Adrenal gland (tissue), 5 donors: ENCODE data around the gene TRIM58.

ENCODE experiments used
- POLR2A ChIP-seq, 2 donors: fragments of 450-650 bp; IDR thresholded peaks; one replicate each; pipeline ENCODE4 v1.6.1; 2017; ENCODE audit warnings: antibody characterized with exemption in 2 of 2, mild to moderate bottlenecking in 2 of 2, moderate library complexity in 1 of 2
- TF ChIP-seq, protein P1 (sequence below), 6 experiments: fragments of 450-650 bp in 4 of 6; fragments of 200-600 bp in 2 of 6; sonication (generic) in 1 of 6; IDR thresholded peaks; 1 replicate in 5 of 6; 2 replicates in 1 of 6; pipeline versions ENCODE4 v1.5.1 to v1.8.0; 2016 to 2021; ENCODE audit warnings: antibody characterized with exemption in 6 of 6, mild to moderate bottlenecking in 2 of 6, moderate library complexity in 1 of 6
- donor health status: DM: no; HTN: no; CAD: no.

DNA sequence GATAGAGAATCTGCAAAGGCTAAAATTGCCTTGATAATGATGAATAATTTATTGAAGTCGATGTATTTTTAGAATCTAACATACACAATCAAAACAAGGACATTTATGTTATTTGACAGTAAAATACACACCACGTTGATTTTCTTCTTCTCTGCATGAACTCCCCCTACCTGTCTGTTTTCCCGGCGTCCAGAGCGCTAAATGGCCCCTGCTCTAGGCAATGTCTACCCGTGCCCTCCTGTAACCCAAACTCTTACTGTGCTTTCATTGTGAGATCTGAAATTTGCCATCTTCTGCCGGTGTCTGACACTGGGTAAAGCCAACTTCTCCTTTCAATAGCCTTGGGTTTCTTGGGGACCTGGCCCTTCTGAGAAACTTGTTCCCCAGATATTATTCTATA, 8.6 kb upstream of the TRIM58 start:
- TF ChIP-seq POLR2A (IDR thresholded peaks at IDR 0.05), result no peak
- TF ChIP-seq, protein P1, sequence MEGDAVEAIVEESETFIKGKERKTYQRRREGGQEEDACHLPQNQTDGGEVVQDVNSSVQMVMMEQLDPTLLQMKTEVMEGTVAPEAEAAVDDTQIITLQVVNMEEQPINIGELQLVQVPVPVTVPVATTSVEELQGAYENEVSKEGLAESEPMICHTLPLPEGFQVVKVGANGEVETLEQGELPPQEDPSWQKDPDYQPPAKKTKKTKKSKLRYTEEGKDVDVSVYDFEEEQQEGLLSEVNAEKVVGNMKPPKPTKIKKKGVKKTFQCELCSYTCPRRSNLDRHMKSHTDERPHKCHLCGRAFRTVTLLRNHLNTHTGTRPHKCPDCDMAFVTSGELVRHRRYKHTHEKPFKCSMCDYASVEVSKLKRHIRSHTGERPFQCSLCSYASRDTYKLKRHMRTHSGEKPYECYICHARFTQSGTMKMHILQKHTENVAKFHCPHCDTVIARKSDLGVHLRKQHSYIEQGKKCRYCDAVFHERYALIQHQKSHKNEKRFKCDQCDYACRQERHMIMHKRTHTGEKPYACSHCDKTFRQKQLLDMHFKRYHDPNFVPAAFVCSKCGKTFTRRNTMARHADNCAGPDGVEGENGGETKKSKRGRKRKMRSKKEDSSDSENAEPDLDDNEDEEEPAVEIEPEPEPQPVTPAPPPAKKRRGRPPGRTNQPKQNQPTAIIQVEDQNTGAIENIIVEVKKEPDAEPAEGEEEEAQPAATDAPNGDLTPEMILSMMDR (IDR thresholded peaks at IDR 0.05), result no peak
